ENCODE data around the gene ARMC5. TPM values are rescaled to one million over a fixed set of nuclear protein-coding genes. Genes with fewer than 3 reads are reported as not detected.

ARMC5 gene
- total RNA-seq, 4 donors from 2014 or later, result 13.9 to 24.3 (median 19.4) TPM

GRCh38 chr16:31485571-31485970 lies 26.3 kb downstream of the ARMC5 start:
- in situ Hi-C loops (cut with MboI; ENCODE audit: low sequenced_read_pairs in 4 of 4) (no loop called here), intact Hi-C loops (cut with DNase I; ENCODE audit: low total_unique reads) (no loop called here)
- TF ChIP-seq POLR2A (IDR thresholded peaks at IDR 0.05) (no peak), CTCF (IDR thresholded peaks at IDR 0.05 in 4 of 5, conservative IDR thresholded peaks at IDR 0.05 in 1 of 5) (no peak)
- no peak overlapping the region for H3K27ac ChIP-seq
- H3K9me3 ChIP-seq, result no peaks in the 10 kb centered on the region
- DNase-seq (no peak), ATAC-seq (no peak)
- no peaks in the 10 kb centered on the region for H3K36me3 ChIP-seq
- peaks cover 8 to 19% of the 10 kb centered on the region in 2 donors for H3K4me1 ChIP-seq
- H3K4me3 ChIP-seq, result no peak overlapping the region
- peaks cover 38 to 40% (median 39%) of the 10 kb centered on the region in 3 donors for H3K27me3 ChIP-seq

- DNase-seq, result no peak
- H3K27ac ChIP-seq, result no peak overlapping the region
- no peak for TF ChIP-seq CTCF (IDR thresholded peaks at IDR 0.05 in 4 of 5, conservative IDR thresholded peaks at IDR 0.05 in 1 of 5)
- TF ChIP-seq POLR2A (IDR thresholded peaks at IDR 0.05), result no peak
Measured at GRCh38 chr16:31486045-31486444, 26.7 kb downstream of the ARMC5 start.

GRCh38 chr16:31487071-31487719 lies 27.9 kb downstream of the ARMC5 start:
- peaks cover 8 to 19% of the 10 kb centered on the region in 2 donors for H3K4me1 ChIP-seq
- H3K27me3 ChIP-seq, result peaks cover 38 to 40% (median 39%) of the 10 kb centered on the region in 3 donors
- ATAC-seq (no peak), DNase-seq (no peak)
- no peak for TF ChIP-seq CTCF (IDR thresholded peaks at IDR 0.05 in 4 of 5, conservative IDR thresholded peaks at IDR 0.05 in 1 of 5)
- TF ChIP-seq POLR2A (IDR thresholded peaks at IDR 0.05), result no peak
- no peaks in the 10 kb centered on the region for H3K9me3 ChIP-seq
- peak overlapping the region; percentile 45 to 78 (median 60) for H3K4me3 ChIP-seq
- peaks cover 0 to 7% of the 10 kb centered on the region in 2 donors for H3K36me3 ChIP-seq
- intact Hi-C loops (cut with DNase I; ENCODE audit: low total_unique reads) (no loop called here), in situ Hi-C loops (cut with MboI; ENCODE audit: low sequenced_read_pairs in 4 of 4) (no loop called here)
- no peak overlapping the region for H3K27ac ChIP-seq

More at GRCh38 chr16:31486045-31486444, 26.7 kb downstream of the ARMC5 start:
- in situ Hi-C loops (cut with MboI; ENCODE audit: low sequenced_read_pairs in 4 of 4), result no loop called here
- no peaks in the 10 kb centered on the region for H3K9me3 ChIP-seq
- intact Hi-C loops (cut with DNase I; ENCODE audit: low total_unique reads), result no loop called here
- no peaks in the 10 kb centered on the region for H3K36me3 ChIP-seq
- H3K4me3 ChIP-seq, result no peak overlapping the region
- H3K4me1 ChIP-seq, result peaks cover 8 to 19% of the 10 kb centered on the region in 2 donors
- ATAC-seq, result no peak
- H3K27me3 ChIP-seq, result peaks cover 38 to 40% (median 39%) of the 10 kb centered on the region in 3 donors

GRCh38 chr16:31487720-31488467 lies 28.6 kb downstream of the ARMC5 start:
- Histone ChIP-seq H3K27ac (no peak overlapping the region), H3K36me3 (peaks cover 0 to 14% of the 10 kb centered on the region in 2 donors), H3K27me3 (peaks cover 38 to 40% (median 38%) of the 10 kb centered on the region in 3 donors), H3K4me1 (peaks cover 8 to 19% of the 10 kb centered on the region in 2 donors), H3K4me3 (peak overlapping the region; percentile 45 to 78 (median 60)), H3K9me3 (no peaks in the 10 kb centered on the region)
- intact Hi-C loops (cut with DNase I; ENCODE audit: low total_unique reads), result no loop called here
- ATAC-seq (peak; percentile 31 to 42), DNase-seq (no peak)
- in situ Hi-C loops (cut with MboI; ENCODE audit: low sequenced_read_pairs in 4 of 4), result no loop called here
- TF ChIP-seq POLR2A (IDR thresholded peaks at IDR 0.05) (no peak), CTCF (IDR thresholded peaks at IDR 0.05 in 4 of 5, conservative IDR thresholded peaks at IDR 0.05 in 1 of 5) (no peak)

Measured in gastrocnemius medialis (tissue), 4 donors.